GM21367 (cell line): ENCODE results near the gene KRT82.
"Not testable (repeated sequence)": the region's sequence is repeated elsewhere in the genome, so short reads cannot be mapped to it uniquely, and the experiment has no call there.

ENCODE experiments used
- ATAC-seq: cut with Tn5 transposase; IDR thresholded peaks from one replicate; pipeline ENCODE4 v1.9.1; 2021; ENCODE audit not compliant: unreplicated experiment

KRT82 gene

DNA sequence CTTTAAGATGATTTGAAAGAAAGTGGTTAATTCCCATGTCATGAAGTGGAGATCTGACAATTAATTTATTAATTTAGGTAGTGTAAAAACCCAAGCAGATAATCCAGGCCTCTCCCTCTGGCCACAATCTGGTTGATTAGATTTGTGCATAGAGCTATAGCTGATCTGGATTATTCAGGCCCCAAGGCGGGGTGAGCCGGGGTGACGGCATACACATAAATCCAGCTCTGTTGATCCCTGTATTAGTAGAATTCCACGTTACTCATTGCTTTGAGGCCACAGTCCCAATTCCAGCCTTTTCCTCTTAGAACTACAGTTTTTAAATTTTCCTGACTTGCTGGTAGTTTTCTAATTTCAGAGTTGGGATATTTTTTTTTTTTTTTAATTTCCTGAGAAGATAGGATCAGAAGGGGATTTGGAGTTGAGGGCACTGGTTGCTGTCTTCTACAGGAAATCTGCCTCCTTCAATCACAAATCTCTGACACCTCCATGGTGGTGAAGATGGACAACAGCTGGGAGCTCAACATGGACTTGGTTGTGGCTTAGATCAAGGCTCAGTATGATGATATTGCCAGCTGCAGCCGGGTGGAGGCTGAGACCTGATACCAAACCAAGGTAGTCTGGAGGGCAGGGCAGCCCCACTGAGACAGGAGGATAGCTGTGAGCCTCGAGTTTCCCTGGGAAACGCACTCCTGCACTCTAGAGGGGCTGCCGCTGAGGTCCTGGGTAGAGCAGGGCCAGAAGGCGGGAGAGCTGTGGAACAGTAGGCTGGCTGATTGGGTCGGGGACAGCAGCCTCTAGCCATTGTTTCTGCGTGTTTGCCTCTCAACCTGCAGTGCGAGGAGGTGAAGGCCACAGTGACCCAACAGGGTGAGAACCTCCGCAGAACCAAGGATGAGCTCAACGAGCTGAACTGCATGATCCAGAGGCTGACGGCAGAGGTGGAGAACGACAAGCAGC, 58.3 kb downstream of the KRT82 start:
- no peak for ATAC-seq

DNA sequence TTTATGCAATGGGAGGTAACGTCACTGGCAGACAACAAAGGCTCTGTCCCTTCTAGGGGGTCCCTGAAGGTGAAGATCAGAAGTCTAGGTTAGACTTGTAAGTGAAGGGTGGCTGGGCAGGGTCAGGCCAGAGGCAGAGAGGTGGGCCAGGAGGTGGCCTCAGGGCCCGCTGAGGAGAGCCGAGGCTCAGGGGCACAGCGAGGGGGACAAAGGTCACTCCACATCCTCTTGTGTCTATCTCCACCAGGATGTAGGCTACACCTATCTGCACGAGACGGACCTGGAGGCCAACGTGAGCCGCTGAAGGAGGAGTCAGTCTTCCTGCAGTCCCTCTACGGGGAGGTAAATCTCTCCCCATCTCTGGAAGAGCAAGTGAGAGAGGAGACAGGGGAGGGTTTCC, 59.1 kb downstream of the KRT82 start:
- ATAC-seq: no peak

DNA sequence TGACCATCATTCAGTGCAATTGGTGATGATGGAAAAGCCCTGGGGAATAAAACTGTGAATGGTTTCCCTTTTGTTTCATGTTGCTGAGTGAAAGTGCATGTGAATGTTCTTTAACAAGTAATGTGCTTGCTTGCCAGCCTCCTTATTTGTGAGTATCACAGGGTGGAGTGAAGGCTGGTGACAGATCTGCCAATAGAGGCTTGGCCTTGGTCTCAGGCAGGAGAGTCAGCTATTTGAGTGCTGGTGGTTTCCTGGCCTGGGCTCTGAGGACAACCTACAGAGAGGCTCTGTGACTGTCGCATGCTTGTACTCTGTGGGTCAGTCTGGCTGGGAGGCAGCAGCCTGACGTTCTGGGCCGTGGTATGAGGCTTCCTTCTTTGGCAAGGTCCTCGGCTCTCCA, 59.5 kb downstream of the KRT82 start:
- no peak for ATAC-seq

DNA sequence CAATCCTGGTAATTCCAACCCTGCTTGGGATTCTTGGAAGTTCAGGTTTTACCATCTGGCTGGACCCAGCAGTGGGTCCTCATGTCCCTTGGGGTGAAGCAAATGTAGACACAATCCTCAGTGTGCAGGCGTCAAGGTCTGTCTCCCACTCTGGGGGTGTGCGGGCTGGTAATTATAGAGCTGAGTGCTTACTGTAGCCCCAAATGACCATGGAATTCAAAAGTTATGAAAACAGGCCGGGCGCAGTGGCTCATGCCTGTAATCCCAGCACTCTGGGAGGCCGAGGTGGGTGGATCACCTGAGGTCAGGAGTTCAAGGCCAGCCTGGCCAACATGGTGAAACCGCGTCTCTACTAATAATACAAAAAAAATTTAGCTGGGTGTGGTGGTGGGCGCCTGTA, 61.1 kb downstream of the KRT82 start:
- not testable (repeated sequence) for ATAC-seq

DNA sequence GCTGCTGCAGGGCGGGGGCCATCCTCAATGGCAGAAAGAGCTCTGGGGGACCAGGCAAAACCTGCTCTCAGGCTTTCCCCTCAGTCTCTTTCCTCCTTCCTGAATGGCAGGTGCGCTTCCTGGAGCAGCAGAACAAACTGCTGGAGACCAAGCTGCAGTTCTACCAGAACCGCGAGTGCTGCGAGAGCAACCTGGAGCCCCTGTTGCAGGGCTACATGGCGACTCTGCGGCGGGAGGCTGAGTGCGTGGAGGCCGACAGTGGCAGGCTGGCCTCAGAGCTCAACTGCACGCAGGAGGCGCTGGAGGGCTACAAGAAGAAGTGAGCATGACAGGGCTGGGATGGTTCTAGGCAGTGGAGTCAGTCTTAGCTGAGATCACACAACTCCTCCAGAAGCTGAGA, 62.0 kb downstream of the KRT82 start:
- ATAC-seq: no peak
